ENCODE results near the gene RIMS4. TPM values are rescaled to one million over a fixed set of nuclear protein-coding genes. Genes with fewer than 3 reads are reported as not detected.

RIMS4 gene
- total RNA-seq, 2 experiments from 2014 or later, result not detected

GRCh38 chr20:44703956-44704488, 106.3 kb downstream of the RIMS4 start:
- no peaks in the 10 kb centered on the region for H3K36me3 Mint-ChIP-seq (ENCODE audit: low read depth)
- H3K27ac Mint-ChIP-seq, result no peak overlapping the region
- no peaks in the 10 kb centered on the region for H3K9me3 Mint-ChIP-seq
- H3K27me3 Mint-ChIP-seq, result no peaks in the 10 kb centered on the region
- H3K4me3 Mint-ChIP-seq, result no peak overlapping the region
- ChIA-PET POLR2A (no interaction called here), CTCF (interaction anchor here (2.5 kb wide), 1 partner anchor 19 kb away, joined by 14 read pairs; no protein-coding TSS in a partner anchor)
- intact Hi-C loops (cut with micrococcal nuclease), result no loop called here
- no peak for TF ChIP-seq CTCF (IDR thresholded peaks at IDR 0.05)
- H3K4me1 Mint-ChIP-seq (ENCODE audit: low read depth), result no peaks in the 10 kb centered on the region
- ATAC-seq (no peak), DNase-seq (no peak)

- H3K4me1 Mint-ChIP-seq (ENCODE audit: low read depth), result no peaks in the 10 kb centered on the region
- no peak for TF ChIP-seq CTCF (IDR thresholded peaks at IDR 0.05)
- no peak for ATAC-seq
- CTCF ChIA-PET, result interaction anchor here (2.5 kb wide), 1 partner anchor 18 kb away, joined by 14 read pairs; no protein-coding TSS in a partner anchor
- no peak for DNase-seq
- no peak overlapping the region for H3K4me3 Mint-ChIP-seq
- no peaks in the 10 kb centered on the region for H3K9me3 Mint-ChIP-seq
- H3K27ac Mint-ChIP-seq, result no peak overlapping the region
- H3K27me3 Mint-ChIP-seq, result no peaks in the 10 kb centered on the region
- intact Hi-C loops (cut with micrococcal nuclease), result no loop called here
- POLR2A ChIA-PET, result no interaction called here
- H3K36me3 Mint-ChIP-seq (ENCODE audit: low read depth), result no peaks in the 10 kb centered on the region
These were observed 107.0 kb downstream of the RIMS4 start for GRCh38 chr20:44703183-44703925.

- no peak for TF ChIP-seq CTCF (IDR thresholded peaks at IDR 0.05)
- ChIA-PET CTCF (interaction anchor here (2.5 kb wide), 1 partner anchor 18 kb away, joined by 14 read pairs; no protein-coding TSS in a partner anchor), POLR2A (no interaction called here)
- intact Hi-C loops (cut with micrococcal nuclease), result no loop called here
- no peak overlapping the region for H3K27ac Mint-ChIP-seq
- H3K9me3 Mint-ChIP-seq, result no peaks in the 10 kb centered on the region
- H3K4me3 Mint-ChIP-seq, result no peak overlapping the region
- no peaks in the 10 kb centered on the region for H3K4me1 Mint-ChIP-seq (ENCODE audit: low read depth)
- no peaks in the 10 kb centered on the region for H3K36me3 Mint-ChIP-seq (ENCODE audit: low read depth)
- no peaks in the 10 kb centered on the region for H3K27me3 Mint-ChIP-seq
- DNase-seq (no peak), ATAC-seq (no peak)
These were observed 107.6 kb downstream of the RIMS4 start for GRCh38 chr20:44702776-44703175.

- ATAC-seq (no peak), DNase-seq (no peak)
- H3K9me3 Mint-ChIP-seq, result no peaks in the 10 kb centered on the region
- H3K27ac Mint-ChIP-seq, result no peak overlapping the region
- no peak for TF ChIP-seq CTCF (IDR thresholded peaks at IDR 0.05)
- H3K36me3 Mint-ChIP-seq (ENCODE audit: low read depth), result no peaks in the 10 kb centered on the region
- H3K4me3 Mint-ChIP-seq, result no peak overlapping the region
- CTCF ChIA-PET, result interaction anchor here (2.5 kb wide), 1 partner anchor 17 kb away, joined by 14 read pairs; no protein-coding TSS in a partner anchor
- no peaks in the 10 kb centered on the region for H3K27me3 Mint-ChIP-seq
- intact Hi-C loops (cut with micrococcal nuclease), result no loop called here
- POLR2A ChIA-PET, result no interaction called here
- H3K4me1 Mint-ChIP-seq (ENCODE audit: low read depth), result no peaks in the 10 kb centered on the region
These were observed 108.5 kb downstream of the RIMS4 start for GRCh38 chr20:44701858-44702256.

Other genes with a start within 250 kb of the RIMS4 start
- gene PKIG, start 228.0 kb downstream of the RIMS4 start, total RNA-seq, result 1 to 10 TPM; 4.8 TPM
- 10 to 100 TPM; 32.8 to 36.7 TPM for gene ADA, start 158.8 kb downstream of the RIMS4 start, total RNA-seq
- gene CCN5, start 95.2 kb downstream of the RIMS4 start, total RNA-seq, result not detected
- under 1 TPM; 0.25 to 0.29 TPM for gene KCNK15, start 64.7 kb downstream of the RIMS4 start, total RNA-seq
- gene YWHAB, start 75.2 kb upstream of the RIMS4 start, total RNA-seq, result 100 to 1,000 TPM; 220 to 226 TPM
- gene PABPC1L, start 99.5 kb upstream of the RIMS4 start, total RNA-seq, result 10 to 100 TPM; 88.4 to 93.8 TPM
- 10 to 100 TPM; 60.5 to 62.4 TPM for gene TOMM34, start 149.9 kb upstream of the RIMS4 start, total RNA-seq
- gene STK4, start 156.0 kb upstream of the RIMS4 start, total RNA-seq, result 100 to 1,000 TPM; 154 to 165 TPM

Measured in activated CD8-positive, alpha-beta T cell treated with anti-CD3 and anti-CD28 coated beads for 36 hours (primary cell).